GM18517 (cell line): ENCODE data around the gene RIPOR2.

Experiments
- ATAC-seq: cut with Tn5 transposase; IDR thresholded peaks from one replicate; pipeline ENCODE4 v1.9.1; 2021; ENCODE audit warnings: mild to moderate bottlenecking, moderate library complexity; ENCODE audit not compliant: unreplicated experiment

Gene RIPOR2

DNA sequence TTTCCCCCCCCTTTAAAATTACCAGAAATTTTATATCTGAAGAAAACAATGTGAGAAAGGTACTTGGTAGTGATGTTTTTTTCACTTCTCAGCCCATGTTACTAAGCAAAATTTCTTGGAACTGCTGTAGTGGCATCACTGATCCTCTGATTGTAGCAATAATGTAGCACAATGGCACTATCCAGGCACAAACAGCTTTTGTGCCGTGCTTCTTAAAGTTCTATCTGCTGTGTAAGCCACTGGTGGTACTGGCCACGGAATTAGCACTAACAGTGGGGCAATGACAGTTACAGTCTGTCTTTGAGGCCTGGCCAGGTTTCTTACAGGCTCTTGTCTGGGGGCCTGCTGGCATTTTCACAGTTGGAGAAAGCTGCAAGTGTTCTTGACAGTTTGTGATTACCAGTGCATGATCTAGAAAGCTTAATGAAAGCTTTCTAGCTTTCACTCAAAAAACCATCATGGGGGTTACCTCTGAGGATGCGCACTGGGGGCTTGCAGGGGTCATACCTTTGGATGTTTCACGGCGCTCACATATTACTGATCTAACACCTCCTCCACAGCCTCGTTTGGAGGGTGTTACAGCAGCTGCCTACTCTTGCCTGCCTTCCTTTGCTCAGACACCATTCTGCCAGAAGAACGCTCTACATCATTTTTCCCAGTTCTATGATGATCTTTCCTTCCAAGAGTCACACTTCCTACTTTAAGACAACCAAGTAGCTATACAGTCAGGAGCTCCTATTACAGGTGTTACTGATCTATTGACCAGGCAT lies 78.7 kb downstream of the RIPOR2 start:
- no peak for ATAC-seq

DNA sequence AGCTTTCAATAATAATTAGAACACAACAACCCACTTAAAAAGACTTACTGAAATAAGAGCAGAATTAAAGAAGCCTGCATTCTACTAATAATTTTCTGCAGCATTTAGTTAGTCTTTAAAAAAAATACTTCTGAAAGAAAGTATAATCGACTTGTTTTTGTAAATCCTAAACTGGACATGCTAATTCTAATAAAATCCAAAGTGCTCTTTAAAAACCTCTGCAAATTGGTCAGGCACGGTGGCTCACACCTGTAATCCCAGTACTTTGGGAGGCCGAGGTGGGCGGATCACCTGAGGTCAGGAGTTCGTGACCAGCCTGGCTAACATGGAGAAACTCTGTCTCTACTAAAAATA lies 79.5 kb downstream of the RIPOR2 start:
- ATAC-seq: no peak

DNA sequence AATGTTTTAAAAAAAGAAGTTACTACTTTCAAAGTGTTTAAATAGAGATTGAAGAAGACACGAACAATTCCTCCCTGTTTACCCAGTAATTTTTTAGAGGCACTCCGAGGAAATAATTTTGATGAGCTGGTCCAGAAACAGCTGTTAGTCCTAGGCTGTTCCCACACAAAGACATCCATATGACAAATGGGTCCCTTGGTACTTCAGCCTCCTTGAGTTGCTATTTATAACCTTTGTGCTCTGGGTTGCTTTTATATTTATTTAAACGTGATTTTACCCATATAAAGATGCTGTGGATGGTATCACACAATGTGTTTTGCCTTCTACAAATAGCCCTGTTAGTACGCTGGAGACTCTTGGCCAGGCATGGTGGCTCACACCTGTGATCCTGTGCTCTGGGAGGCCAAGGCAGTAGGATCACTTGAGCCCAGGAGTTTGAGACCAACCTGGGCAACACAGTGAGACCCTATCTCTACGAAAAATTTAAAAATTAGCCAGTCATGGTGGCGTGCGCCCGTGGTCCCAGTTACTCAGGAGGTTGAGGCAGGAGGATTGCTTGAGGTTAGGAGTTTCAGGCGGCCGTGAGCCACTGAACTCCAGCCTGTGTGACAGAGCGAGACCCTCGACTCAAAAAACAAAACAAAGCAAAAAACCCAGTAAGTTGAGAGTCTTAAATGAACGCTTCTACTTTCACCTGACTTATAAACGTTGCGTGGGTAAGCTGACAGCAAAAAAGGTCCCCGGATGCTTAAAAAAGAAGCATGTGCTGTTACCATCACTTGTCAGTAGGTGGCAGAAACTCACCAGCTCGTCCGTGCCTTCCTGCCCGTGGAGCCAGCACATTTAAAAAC lies 80.1 kb downstream of the RIPOR2 start:
- no peak for ATAC-seq

DNA sequence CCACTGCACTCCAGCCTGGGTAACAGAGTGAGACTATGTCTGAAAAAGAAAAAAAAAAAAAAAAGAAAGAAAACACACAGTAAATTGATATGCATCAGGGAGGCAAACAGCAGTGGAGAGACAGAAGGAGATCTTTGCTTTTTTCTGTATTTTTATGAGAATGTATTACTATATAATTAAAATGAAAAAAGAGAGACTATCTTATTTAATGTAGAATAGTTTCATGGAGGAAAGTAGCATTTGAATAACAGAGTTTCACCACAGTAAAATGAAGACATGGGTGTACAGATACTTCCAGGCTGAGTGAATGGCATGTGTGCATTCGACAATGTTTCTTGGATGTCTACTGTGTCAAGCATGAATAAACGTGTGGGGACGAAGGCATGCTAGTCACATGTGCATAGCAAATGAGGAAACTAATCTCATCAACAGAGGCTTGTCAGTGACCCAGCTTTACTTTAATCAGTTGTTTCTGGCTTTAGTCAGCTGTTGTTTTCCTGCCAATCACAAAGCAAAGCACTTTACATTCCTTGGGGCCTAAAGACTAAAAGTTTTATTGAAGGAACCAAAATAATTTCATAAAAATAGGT lies 81.6 kb downstream of the RIPOR2 start:
- ATAC-seq: no peak

DNA sequence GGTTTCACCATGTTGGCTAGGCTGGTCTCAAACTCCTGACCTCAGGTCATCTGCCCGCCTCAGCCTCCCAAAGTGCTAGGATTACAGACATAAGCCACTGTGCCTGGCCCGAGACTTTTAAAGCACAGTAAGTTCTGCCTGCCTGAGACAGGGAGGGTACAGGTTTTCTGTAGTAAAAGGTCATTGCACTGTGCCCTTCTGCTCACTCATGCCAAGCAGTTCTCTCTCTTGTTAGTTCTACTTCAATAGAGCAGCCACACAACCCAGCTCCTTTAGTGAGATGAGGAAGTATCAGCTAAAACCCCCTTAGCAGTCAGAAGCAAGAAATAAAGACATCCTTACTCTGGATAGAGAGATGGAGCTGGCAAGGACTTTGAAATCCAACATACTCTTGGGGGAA lies 84.7 kb downstream of the RIPOR2 start:
- ATAC-seq: no peak

DNA sequence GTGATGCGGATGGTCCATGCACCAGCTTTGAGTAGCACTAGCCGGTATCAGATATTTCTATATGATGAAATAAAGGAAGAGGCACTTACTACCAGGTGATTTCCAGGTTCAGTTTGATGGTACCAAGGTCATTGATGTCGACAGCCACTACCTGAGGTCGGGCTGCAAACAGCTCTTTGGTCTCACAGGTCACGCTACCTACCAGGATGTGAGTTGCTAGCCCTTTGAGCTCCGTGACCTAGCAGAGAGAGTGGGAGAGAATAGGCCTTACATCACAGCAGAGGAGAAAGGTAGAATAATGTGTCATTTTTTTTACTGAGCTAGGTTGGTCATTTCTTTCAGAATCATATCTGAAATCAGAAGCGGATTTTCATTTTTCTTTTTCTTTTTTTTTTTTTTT lies 86.0 kb downstream of the RIPOR2 start:
- no peak for ATAC-seq

DNA sequence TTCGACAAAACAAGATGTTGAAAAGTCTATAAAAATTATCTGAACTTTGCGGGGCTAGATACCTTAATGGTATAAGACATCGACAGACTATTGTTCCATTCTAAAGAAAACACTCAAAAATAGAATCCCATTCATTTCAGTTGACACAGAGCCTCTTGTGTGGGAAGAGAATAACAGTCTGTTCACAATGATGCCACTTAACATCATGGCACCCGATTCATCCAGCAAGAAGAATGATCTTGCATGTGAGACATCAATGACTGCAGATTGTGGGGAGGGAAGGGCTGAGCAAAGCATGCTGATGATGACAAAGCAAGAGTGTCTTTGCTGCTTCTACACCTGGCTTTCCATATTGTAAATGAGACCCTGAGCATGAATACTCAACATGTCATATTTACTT lies 87.3 kb downstream of the RIPOR2 start:
- no peak for ATAC-seq

DNA sequence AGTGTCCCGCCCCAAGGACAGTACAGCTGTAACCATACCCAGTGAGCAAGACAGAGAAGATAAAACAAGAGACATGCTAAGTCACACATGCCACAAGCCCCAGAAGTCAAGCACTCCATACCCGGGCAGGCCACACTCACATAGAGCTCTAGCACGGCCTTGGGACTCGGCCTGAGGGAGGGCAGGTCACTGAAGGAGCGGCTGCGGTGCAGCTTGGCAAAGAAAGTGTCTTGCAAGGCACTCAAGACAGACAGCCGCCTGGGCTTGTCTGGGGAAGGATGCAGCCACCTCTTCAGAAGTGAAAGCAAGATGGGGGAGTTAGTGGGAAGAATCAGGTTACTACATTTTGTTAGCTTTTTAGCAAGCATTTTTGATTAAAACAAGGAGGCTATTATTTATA lies 88.4 kb downstream of the RIPOR2 start:
- no peak for ATAC-seq

DNA sequence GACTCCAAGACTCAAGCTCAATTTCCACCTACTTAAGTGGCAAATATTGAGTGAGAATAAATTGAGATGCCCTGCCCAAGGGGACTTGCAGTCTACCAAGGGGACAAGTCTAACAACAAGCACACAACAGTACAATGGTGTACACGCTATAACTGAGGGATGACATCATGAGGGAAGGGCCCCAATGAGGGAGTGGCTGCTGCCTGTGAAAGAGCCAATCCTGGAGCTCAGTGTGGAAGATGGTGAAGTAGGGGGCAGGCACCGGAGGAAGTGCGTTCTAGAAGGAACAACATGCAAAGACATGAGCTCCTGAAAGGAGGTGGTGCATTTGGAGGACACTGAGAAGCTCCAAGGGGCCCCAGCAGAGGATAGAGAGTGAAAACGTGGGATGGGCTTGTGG lies 90.2 kb downstream of the RIPOR2 start:
- no peak for ATAC-seq

DNA sequence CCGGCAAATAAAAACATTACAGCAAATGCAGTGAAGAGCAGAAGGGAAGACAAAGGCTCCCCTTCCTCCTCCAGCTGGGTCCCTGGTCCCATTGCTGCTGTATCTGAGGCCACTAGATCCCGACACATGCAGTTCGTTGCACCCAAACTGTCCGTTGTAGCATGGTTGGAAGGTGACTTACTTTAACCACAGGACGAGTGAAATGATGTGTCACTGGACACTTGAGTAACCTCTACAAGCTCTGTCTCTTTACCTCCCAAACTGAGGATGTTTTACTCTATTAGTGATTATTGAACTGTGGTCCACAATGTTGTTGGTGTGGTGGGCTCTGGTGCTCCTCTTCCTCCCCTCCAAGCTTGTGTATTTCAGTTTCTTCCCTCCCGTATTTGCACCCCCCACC lies 90.9 kb downstream of the RIPOR2 start:
- ATAC-seq: no peak

DNA sequence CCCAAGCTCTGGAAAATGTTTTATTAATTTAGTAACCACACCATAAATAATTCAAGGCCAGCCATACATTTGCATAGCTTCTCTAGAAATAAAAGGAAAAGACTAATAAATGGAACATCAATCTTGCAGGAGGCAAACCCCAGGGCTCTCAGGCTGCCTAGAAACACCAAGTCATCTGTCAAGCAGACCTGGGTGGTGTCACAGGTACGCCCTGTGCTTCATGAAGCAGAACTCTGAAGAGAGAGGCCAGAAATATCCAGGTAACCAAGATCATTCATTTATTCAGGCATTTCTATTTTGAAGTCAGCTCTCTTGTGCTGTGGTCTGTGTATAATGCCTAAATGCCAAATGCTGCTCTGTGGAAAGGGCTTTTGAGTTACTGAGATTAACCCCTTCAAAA lies 91.7 kb downstream of the RIPOR2 start:
- no peak for ATAC-seq

DNA sequence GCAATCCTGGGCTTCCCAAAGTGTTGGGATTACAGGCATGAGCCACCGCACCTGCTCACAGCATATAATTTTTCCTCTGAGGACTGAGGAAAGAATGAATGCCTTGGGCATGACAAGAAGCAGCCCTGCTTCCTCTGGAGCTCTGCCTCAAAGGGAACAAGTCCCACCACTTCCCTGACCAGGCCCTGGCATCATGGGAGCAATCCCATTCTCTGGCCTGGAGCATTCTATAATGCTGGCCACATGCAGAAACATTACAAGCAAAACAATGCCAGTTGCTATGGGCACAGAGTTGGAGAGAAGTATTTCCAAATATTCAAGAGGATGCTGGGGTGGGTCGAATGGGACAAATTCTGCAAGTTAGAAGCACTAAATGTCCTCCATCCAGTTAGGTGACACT lies 95.6 kb downstream of the RIPOR2 start:
- no peak for ATAC-seq

DNA sequence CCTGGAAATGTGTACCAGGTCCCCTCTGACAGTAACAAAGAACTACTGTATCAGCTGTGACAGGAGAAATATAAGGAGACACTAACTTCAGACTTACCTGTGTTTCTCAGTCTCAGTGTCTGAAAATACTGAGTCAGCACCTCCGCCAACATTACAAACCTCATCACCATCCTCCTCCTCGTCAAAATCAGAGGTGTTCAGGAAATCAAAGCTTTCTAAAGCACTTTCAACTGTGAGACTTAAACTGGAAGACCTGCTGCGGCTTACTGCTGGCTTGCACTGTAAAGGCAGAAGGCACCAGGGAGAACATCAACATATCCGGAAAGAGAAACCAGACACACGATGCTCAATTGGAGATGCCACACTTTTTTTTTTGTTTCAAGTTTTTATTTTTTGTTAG lies 96.8 kb downstream of the RIPOR2 start:
- no peak for ATAC-seq

DNA sequence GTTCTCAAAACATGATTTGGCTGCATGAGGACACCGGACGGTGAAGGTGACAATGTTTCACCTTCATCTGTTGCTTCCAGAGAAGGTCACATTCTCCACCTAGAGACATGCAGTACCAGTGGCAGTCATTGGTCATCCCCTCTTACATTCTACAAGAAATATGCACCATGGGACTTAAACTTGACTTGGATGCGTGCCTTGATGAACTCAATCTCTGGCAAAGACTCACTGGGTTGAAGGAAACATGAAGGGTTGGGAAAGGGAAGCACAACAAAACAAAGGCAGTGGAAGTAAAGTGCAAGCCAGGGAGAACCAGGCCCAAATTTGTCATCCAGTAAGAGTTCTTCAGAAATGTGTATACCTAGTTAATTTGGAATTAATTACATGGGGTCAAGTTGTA lies 97.7 kb downstream of the RIPOR2 start:
- ATAC-seq: no peak

DNA sequence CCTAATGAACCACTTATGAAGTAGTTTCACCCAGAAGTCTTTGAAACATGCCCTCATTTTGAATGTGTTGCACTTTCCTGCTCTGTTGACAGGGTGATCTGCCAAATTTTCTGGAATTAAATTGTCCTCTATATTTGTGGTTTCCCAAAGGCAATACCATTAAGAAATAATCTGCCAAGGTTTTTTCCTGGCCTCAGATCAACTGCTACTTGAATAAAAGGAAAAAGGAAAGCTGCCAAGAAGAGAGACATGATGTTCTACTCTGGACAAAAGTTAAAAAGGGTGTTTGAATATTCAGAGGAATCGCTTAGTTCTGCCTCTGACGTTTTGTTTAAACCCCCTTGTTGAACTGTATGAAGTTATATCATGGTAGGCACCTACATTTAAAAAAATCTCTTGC lies 99.7 kb downstream of the RIPOR2 start:
- ATAC-seq: no peak

DNA sequence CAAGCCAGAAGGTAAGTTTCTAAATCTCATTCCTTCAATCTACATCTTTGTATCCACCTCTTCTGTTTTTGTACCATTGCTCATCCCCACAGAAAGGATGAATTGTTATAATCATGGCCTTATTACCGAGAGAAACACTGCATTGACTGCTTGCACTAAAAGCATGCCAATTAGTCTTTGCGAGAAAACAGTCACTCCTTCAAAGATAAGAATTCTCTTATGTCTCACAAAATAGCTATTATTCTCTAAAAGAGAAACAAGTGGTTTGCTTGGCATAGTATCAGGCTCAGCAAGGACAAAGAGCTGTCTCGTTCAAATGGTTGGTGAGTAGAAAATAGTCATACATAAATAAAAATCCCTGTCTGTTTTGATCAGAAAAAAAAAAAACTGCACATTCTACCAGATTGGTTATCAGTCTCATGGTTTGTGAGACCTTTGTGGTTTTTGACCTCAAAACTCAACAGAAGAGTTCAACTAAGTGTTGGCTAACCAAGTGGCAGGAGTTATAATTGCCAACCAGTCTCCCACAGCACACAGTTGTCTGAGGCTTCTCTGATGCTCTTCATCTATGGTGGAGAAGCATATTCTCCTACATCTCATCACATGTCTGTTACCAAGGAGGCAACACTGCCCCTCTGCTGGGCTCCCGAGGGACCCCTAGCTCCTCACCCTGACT lies 101.9 kb downstream of the RIPOR2 start:
- ATAC-seq: no peak

DNA sequence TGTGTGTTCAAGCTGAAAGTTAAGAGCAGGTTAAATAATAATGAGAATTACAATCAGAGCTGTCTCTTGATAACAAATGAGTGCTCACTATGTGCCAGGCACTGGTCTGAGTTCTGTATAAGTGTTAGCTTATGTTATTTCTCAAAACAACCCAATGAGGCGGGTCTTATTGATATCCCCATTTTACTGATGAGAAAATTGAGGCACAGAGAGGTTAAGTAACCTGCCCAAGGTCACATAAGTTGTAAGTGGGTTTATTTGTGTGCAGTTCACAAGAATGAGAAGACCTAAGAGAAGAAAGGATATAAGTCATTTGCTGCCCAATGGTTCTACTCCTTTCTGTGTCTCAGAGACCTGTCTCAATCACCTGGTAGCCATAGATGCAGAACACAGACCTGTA lies 103.0 kb downstream of the RIPOR2 start:
- ATAC-seq: no peak

DNA sequence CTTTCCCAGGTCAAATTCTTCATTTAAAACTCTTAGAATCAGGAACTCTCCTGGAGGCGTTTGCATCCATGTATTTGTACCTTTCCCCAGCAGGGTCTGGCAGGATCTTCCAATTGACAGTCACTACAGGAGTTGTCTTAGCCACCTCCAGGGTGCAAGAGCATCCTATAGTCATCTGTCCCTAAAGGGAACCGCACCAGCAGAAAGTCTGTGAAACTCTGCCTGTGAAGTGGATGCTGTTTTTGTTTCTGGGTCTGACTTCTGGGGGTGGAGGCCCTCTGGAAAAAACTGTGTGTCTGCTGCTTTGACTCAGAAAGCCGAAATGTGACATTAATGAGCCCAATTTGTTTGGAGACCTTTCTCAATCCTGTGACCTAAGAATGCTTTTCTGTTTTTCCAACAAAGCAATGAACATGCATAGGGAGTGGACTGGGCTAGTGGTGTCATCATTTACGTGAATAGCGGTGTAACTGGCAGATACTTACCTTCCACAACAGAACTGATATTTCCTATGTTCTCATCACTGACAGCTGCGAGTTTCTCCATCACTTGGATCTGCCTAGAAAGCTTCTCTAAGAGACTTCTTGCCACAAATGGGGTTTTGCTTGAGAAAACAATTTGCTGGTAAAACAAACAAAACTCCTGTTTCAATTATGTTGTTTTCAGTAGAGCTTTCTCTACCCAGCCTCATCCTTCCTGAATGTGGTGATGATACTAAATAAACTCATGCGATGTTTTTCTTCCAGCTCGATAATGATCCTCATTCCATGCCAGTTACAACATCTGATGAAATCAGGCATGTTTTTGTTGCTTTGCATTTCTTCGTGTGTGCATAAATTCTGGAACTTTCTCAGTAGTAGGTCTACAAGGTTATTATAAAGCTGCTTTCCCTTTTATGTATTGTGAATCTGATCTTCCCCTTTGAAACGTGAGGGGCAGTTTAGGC lies 103.7 kb downstream of the RIPOR2 start:
- no peak for ATAC-seq

DNA sequence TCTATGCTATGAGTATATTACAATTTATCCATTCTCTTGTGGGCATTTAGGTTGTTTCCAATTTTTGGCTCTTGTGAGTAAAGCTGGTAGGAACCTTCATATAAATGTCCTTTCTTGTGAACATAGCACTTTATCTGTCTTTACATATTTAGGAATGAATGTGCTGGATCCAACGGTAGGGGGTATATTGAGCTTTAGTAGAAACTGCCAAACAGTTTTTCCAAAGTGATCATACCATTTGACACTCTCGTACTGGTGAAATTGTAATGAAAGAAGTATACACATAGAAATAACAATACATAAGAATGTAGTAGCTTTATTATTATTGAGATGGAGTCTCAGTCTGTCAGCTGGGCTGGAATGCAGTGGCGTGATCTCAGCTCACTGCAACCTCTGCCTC lies 106.1 kb downstream of the RIPOR2 start:
- no peak for ATAC-seq

DNA sequence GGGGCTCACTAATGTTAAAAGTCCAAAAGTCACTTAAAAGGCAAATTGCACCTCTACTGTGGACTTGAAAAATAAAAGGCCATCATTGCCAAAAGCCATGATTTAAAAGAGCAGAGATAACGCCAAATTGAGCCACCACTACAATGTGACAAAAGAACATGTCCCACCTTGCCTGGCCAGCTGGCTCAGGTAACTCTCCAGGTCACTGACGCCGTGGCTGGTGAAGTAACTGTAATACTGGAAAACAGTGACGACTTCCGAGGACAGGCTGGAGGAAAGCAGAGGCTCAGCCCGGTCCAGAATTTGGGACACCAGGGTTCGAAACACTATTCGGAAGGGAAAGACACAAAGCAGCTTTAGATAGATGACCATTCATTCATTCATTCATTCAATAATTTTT lies 107.8 kb downstream of the RIPOR2 start:
- ATAC-seq: no peak
